Natural killer cell (primary cell): Measurements from ENCODE around the gene ACAD10. TPM values are rescaled to one million over a fixed set of nuclear protein-coding genes. Genes with fewer than 3 reads are reported as not detected.
"Not testable (repeated sequence)": the region's sequence is repeated elsewhere in the genome, so short reads cannot be mapped to it uniquely, and the experiment has no call there.

ENCODE experiments used
- ATAC-seq, 3 donors: fragments of 150-1000 bp in 2 of 3; fragments of 200-7000 bp in 1 of 3; cut with Tn5 transposase; 1 replicate in 1 of 3; 2 replicates in 2 of 3; pipeline ENCODE4 v1.10.0; 2021; ENCODE audit warnings: mild to moderate bottlenecking in 2 of 3, moderate library complexity in 2 of 3
- DNase-seq, 2 donors: peaks; one replicate each; pipeline versions ENCODE4 v3.0.0 to v3.0.0-alpha.2; 2013 to 2021; ENCODE audit warnings: mixed read lengths in 1 of 2
- H3K27ac ChIP-seq: one replicate; pipeline ENCODE4 v1.5.1; 2013; ENCODE audit warnings: mild to moderate bottlenecking, low read length
- H3K27me3 ChIP-seq: one replicate; pipeline ENCODE4 v1.6.1; 2013; ENCODE audit warnings: low read length; ENCODE audit not compliant: control insufficient read depth, insufficient read depth
- H3K36me3 ChIP-seq: one replicate; pipeline ENCODE4 v1.6.1; 2013; ENCODE audit warnings: low read length; ENCODE audit not compliant: control insufficient read depth, insufficient read depth
- H3K4me1 ChIP-seq: one replicate; pipeline ENCODE4 v1.6.1; 2013; ENCODE audit warnings: low read length; ENCODE audit not compliant: control insufficient read depth, insufficient read depth
- H3K4me3 ChIP-seq: one replicate; pipeline ENCODE4 v1.5.1; 2013; ENCODE audit warnings: low read length
- H3K9me3 ChIP-seq: one replicate; pipeline ENCODE4 v1.6.1; 2013; ENCODE audit warnings: low read length; ENCODE audit not compliant: control insufficient read depth, insufficient read depth
- H3K27ac Mint-ChIP-seq, 2 donors: one replicate each; pipeline ENCODE4 v1.8.0; 2022; ENCODE audit warnings: mild to moderate bottlenecking in 2 of 2, mixed read lengths in 2 of 2, moderate library complexity in 1 of 2
- H3K27me3 Mint-ChIP-seq, 2 donors: one replicate each; pipeline ENCODE4 v1.8.0; 2022; ENCODE audit warnings: low read depth in 2 of 2, mixed read lengths in 2 of 2
- H3K36me3 Mint-ChIP-seq: one replicate; pipeline ENCODE4 v1.8.0; 2022; ENCODE audit warnings: mixed read lengths
- H3K4me1 Mint-ChIP-seq, 2 donors: one replicate each; pipeline ENCODE4 v1.8.0; 2022; ENCODE audit warnings: mixed read lengths in 2 of 2
- H3K4me3 Mint-ChIP-seq: one replicate; pipeline ENCODE4 v1.8.0; 2022; ENCODE audit warnings: mild to moderate bottlenecking, moderate library complexity, mixed read lengths
- H3K9me3 Mint-ChIP-seq, 2 donors: one replicate each; pipeline ENCODE4 v1.8.0; 2022; ENCODE audit warnings: mixed read lengths in 2 of 2
- WGBS: methylation state at CpG from one replicate; pipeline ENCODE4 v1.1.7; 2013; ENCODE audit warnings: missing lambda C conversion rate; ENCODE audit not compliant: insufficient coverage; 5-methylcytosine and 5-hydroxymethylcytosine counted together
- intact Hi-C: fragments of 100-400 bp; cut with micrococcal nuclease; formaldehyde crosslinking; loops from one replicate; pipeline ENCODE4 v1.14.2; 2022
- total RNA-seq, 4 donors: library from RNA; stranded (reverse); fragments of 120-200 nt in 1 of 4; gene quantifications; one replicate each; pipeline versions ENCODE4 v1.2.3 to v1.2.4, GENCODE V29; 2013 to 2022
- TF ChIP-seq, protein P1 (sequence below): fragments of 200-600 bp; IDR thresholded peaks from one replicate; pipeline ENCODE4 v1.8.0; 2022; ENCODE audit warnings: antibody characterized with exemption

Gene ACAD10
- total RNA-seq, 3 donors from 2014 or later (not counting 1 experiment from before 2014, with no cell fraction given) = 19.0 to 29.0 (median 27.0) TPM

DNA sequence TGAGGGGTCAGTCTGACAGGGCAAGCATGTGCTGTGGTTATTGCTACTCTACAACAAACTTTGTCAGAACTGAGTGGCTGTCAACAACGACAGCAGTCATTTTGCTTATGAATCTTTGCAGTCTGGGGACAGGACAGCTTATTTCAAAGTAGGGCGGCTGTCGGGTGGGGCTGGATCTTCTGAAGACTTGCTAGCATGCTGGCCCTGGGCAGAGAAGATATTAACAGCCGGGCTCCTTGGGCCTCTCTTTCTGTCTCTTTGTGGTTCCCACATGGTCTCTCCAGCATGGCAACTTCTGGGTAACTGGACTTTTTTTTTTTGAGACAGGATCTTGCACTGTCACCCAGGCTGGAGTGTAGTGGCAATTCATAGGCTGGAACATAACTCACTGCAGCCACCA lies 46.9 kb downstream of the ACAD10 start:
- H3K36me3 ChIP-seq = peaks cover 26% of the 10 kb centered on the region
- ATAC-seq = no peak
- no peaks in the 10 kb centered on the region for H3K9me3 Mint-ChIP-seq
- no peaks in the 10 kb centered on the region for H3K36me3 Mint-ChIP-seq
- no peak overlapping the region for H3K4me3 Mint-ChIP-seq
- H3K27ac Mint-ChIP-seq = no peak overlapping the region
- DNase-seq = no peak
- H3K9me3 ChIP-seq = no peaks in the 10 kb centered on the region
- H3K4me1 Mint-ChIP-seq = no peaks in the 10 kb centered on the region
- no peaks in the 10 kb centered on the region for H3K27me3 Mint-ChIP-seq
- H3K27ac ChIP-seq = no peak overlapping the region
- WGBS = 83% methylated on average over 4 of the region's 4 CpGs
- H3K27me3 ChIP-seq = no peaks in the 10 kb centered on the region
- no peaks in the 10 kb centered on the region for H3K4me1 ChIP-seq
- TF ChIP-seq, protein P1, sequence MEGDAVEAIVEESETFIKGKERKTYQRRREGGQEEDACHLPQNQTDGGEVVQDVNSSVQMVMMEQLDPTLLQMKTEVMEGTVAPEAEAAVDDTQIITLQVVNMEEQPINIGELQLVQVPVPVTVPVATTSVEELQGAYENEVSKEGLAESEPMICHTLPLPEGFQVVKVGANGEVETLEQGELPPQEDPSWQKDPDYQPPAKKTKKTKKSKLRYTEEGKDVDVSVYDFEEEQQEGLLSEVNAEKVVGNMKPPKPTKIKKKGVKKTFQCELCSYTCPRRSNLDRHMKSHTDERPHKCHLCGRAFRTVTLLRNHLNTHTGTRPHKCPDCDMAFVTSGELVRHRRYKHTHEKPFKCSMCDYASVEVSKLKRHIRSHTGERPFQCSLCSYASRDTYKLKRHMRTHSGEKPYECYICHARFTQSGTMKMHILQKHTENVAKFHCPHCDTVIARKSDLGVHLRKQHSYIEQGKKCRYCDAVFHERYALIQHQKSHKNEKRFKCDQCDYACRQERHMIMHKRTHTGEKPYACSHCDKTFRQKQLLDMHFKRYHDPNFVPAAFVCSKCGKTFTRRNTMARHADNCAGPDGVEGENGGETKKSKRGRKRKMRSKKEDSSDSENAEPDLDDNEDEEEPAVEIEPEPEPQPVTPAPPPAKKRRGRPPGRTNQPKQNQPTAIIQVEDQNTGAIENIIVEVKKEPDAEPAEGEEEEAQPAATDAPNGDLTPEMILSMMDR = no peak
- H3K4me3 ChIP-seq = no peak overlapping the region
- intact Hi-C loops = no loop called here

DNA sequence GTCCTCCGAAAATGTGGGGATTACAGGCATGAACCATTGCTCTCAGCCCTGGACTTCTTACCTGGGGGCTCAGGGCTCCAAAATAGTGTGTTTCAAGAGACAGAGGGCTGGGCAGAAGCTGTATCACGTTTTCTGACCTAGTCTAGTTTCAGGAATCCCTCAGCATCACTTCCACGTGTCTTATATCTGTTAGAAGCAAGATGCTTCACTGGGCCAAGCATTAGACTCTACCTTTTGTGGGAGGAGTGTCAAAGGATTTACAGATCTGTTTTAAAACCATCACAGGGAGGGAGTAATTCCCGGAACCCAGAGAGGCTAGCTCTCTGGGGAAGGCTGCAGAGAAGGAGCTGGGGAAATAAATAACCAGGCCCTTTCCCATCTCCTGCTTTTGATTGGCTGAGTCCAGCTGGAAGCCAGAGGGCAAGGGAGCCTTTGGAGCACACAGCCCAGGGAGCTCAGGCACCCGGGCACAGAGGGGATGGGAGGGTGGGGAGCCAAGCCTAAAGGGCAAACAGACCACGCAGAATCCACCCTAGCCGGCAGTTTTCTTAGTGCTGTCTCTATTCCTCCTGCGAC lies 47.6 kb downstream of the ACAD10 start:
- H3K4me3 ChIP-seq = no peak overlapping the region
- peaks cover 30% of the 10 kb centered on the region for H3K36me3 ChIP-seq
- TF ChIP-seq, protein P1 = no peak
- Mint-ChIP-seq H3K27me3 (no peaks in the 10 kb centered on the region), H3K36me3 (no peaks in the 10 kb centered on the region), H3K4me3 (no peak overlapping the region), H3K27ac (no peak overlapping the region), H3K9me3 (no peaks in the 10 kb centered on the region), H3K4me1 (no peaks in the 10 kb centered on the region)
- H3K4me1 ChIP-seq = no peaks in the 10 kb centered on the region
- WGBS = 94% methylated on average over 7 of the region's 8 CpGs
- intact Hi-C loops = no loop called here
- ATAC-seq (no peak), DNase-seq (no peak)
- no peaks in the 10 kb centered on the region for H3K9me3 ChIP-seq
- no peaks in the 10 kb centered on the region for H3K27me3 ChIP-seq
- no peak overlapping the region for H3K27ac ChIP-seq

DNA sequence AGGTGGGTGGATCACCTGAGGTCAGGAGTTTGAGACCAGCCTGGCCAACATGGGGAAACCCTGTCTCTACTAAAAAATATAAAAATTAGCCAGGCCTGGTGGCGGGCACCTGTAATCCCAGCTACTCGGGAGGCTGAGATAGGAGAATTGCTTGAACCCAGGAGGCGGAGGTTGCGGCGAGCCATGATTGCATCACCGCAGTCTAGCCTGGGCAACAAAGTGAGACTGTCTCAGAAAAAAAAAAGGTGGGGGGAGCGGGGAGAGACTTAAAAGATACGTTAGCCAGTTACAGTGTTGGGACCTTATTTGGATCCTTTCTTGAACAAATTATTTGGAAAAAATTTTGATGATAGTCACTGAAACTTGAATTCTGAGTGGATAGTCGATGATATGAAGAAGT lies 53.7 kb downstream of the ACAD10 start:
- 97% methylated on average over 9 of the region's 9 CpGs for WGBS
- H3K9me3 Mint-ChIP-seq, DNase-seq, intact Hi-C loops, H3K4me3 Mint-ChIP-seq, H3K4me1 Mint-ChIP-seq, H3K36me3 Mint-ChIP-seq, H3K27me3 Mint-ChIP-seq, H3K4me1 ChIP-seq, H3K27ac ChIP-seq, H3K4me3 ChIP-seq, H3K9me3 ChIP-seq, H3K27me3 ChIP-seq, H3K27ac Mint-ChIP-seq, ATAC-seq: not testable (repeated sequence)
- H3K36me3 ChIP-seq = peaks cover 15% of the 10 kb centered on the region

DNA sequence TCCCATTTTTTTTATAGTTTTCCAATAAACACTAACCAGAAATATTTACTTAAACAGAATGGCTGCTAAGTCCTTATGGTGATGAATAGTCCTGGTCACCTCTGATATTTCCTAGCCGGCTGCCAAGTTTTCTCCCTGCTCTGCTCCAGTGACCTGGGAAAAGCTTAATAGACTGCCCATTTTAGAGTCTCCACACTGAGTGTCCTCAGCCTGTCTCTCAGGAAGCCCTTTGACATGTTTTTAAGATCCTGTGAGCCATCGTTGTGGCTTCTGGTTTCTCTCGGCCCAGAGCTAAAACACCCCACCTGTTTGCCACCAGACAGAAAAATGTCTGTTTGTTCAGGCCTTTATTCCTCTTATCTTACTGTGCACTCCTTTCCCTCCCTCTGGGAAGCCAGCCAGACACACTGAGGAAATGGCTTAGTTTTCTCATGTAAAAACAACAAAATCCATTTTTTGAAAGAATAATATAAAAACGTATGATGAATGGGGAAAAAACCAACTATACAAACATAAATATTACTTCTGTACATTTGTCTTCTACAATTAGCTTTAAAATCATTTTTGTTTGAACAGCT lies 55.5 kb downstream of the ACAD10 start:
- Mint-ChIP-seq H3K27ac (peak overlapping the region in 1 of 2 donors; percentile 37), H3K9me3 (no peaks in the 10 kb centered on the region), H3K4me3 (no peak overlapping the region), H3K27me3 (no peaks in the 10 kb centered on the region), H3K36me3 (no peaks in the 10 kb centered on the region), H3K4me1 (no peaks in the 10 kb centered on the region)
- Histone ChIP-seq H3K36me3 (peaks cover 19% of the 10 kb centered on the region), H3K4me1 (no peaks in the 10 kb centered on the region), H3K4me3 (no peak overlapping the region), H3K27ac (no peak overlapping the region), H3K27me3 (no peaks in the 10 kb centered on the region), H3K9me3 (no peaks in the 10 kb centered on the region)
- ATAC-seq = no peak
- WGBS = 38% methylated on average over 3 of the region's 4 CpGs
- intact Hi-C loops = no loop called here
- no peak for DNase-seq
- TF ChIP-seq, protein P1 = no peak
